ENCODE results near the gene ACOT4.
A peak's percentile ranks its signal among the peaks of the same experiment; 100 is the strongest.
"Not testable (repeated sequence)": the region's sequence is repeated elsewhere in the genome, so short reads cannot be mapped to it uniquely, and the experiment has no call there.

The ACOT4 gene

DNA sequence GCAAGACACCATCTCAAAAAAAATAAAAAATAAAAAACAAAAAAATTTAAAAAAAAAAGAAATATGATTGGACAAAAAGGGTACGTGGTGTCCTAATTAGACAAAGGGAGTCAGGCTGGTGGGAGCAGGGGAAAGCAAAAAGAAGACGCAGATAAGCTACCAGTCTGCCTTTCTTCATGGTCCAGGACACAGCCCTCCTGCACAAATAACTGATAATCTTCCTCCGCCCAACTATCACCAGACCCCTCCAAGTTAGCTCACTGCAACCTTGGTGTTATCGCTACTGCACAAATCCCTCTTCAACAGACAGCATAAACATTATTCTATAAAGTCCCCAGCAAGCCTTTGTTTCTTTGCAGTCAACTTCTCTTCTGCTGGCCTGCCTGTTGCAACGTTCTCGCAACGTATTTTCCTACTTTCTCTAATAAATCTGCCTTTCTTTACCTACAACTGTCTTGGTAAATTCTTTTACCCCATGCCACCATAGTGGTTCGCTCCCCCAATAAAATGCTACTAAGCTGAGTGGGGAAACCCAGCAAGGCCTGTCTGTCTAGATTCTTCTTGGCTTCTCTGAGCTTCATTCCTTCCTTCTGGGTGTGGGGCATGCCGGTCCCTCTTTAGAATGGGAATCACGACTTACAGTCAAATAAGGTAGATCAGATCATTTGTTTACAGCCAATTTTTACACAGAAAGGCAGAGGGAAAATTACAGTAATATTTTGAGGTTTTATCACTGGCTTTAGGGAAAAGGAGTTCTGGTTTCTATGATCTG, 38.5 kb downstream of the ACOT4 start:
- CTCF ChIA-PET, result interaction anchor here (1.1 kb wide), 1 partner anchor 147 kb away, joined by 3 read pairs; no protein-coding TSS in a partner anchor
- POLR2A ChIA-PET, result interaction anchor here (0.9 to 1.1 kb wide), 2 partner anchors 61 to 63 kb away, joined by 3 read pairs; partner anchors contain the start of gene ACOT2
- DNase-seq (ENCODE audit: extremely low spot score), result no peak

DNA sequence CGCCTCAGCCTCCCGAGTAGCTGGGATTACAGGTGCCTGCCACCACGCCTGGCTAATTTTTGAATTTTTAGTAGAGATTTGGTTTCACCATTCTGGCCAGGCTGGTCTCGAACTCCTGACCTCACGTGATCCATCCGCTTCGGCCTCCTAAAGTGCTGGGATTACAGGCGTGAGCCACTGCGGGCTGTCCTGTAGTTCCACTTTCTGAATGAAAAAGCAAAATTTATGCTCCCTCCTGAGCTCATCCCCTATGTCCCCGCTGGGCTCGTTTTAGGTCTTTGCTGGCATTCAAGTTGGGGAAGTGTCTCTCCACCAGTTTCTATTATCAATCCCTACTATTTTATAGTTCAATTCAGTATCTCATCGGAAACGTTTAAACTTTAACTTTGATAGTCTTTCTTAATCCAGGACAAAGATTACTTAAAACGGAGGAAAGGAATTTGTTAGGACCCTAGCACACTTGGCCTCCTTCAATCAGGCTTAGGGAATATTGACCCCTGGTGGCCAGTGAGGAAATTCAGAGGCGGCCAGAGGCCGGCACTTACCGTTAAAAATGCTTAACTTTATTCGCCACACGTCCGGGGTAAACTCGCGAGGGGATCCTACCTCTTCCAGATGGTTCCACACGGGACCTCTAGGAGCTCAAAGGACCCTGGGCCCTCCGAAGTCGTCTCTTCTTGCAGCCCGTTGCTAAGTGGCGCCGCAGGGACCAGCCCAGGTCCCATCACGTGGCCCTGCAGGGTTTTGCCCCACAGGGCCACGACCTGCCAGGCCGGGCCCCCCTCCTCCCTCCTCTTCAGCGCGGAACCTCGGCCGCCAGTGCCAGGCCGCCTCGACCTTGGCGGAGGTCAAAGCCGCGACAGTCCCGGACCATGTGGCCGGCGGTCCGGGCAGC, 41.7 kb downstream of the ACOT4 start:
- ChIA-PET POLR2A (interaction anchor here (1.0 to 1.5 kb wide), 3 partner anchors 11 to 64 kb away, joined by 3 to 9 read pairs (median 6); partner anchors contain the start of gene ACOT2), CTCF (interaction anchor here (0.6 to 2.1 kb wide), 15 partner anchors 9 to 841 kb away, joined by 3 to 9 read pairs (median 4); partner anchors contain the start of genes ACOT2 and ACOT6)
- no peak for TF ChIP-seq TARDBP (IDR thresholded peaks at IDR 0.05)
- no peak for TF ChIP-seq HDGF (IDR thresholded peaks at IDR 0.05; ENCODE audit: borderline replicate concordance)
- TF ChIP-seq L3MBTL2 (conservative IDR thresholded peaks at IDR 0.05), result peak; percentile 52
- DNase-seq (ENCODE audit: extremely low spot score), result peak; percentile 71

More for the DNA sequence above, 38.5 kb downstream of the ACOT4 start:
- no peak for TF ChIP-seq FOXM1 (IDR thresholded peaks at IDR 0.05; ENCODE audit: borderline replicate concordance)
- no peak for TF ChIP-seq SUZ12 (IDR thresholded peaks at IDR 0.05)
- TF ChIP-seq ARNT (IDR thresholded peaks at IDR 0.05), result no peak
- TF ChIP-seq L3MBTL2 (conservative IDR thresholded peaks at IDR 0.05), result no peak
- TF ChIP-seq TARDBP (IDR thresholded peaks at IDR 0.05), result no peak
- TF ChIP-seq LEF1 (IDR thresholded peaks at IDR 0.05; ENCODE audit: borderline replicate concordance), result no peak
- TF ChIP-seq NFRKB (IDR thresholded peaks at IDR 0.05), result no peak
- TF ChIP-seq ELF4 (IDR thresholded peaks at IDR 0.05), result no peak
- no peak for TF ChIP-seq ZNF384 (IDR thresholded peaks at IDR 0.05)
- TF ChIP-seq CTBP1 (IDR thresholded peaks at IDR 0.05; ENCODE audit: borderline replicate concordance), result no peak
- TF ChIP-seq, protein P1, sequence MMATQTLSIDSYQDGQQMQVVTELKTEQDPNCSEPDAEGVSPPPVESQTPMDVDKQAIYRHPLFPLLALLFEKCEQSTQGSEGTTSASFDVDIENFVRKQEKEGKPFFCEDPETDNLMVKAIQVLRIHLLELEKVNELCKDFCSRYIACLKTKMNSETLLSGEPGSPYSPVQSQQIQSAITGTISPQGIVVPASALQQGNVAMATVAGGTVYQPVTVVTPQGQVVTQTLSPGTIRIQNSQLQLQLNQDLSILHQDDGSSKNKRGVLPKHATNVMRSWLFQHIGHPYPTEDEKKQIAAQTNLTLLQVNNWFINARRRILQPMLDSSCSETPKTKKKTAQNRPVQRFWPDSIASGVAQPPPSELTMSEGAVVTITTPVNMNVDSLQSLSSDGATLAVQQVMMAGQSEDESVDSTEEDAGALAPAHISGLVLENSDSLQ (IDR thresholded peaks at IDR 0.05), result no peak
- TF ChIP-seq BHLHE40 (IDR thresholded peaks at IDR 0.05; ENCODE audit: borderline replicate concordance), result no peak

DNA sequence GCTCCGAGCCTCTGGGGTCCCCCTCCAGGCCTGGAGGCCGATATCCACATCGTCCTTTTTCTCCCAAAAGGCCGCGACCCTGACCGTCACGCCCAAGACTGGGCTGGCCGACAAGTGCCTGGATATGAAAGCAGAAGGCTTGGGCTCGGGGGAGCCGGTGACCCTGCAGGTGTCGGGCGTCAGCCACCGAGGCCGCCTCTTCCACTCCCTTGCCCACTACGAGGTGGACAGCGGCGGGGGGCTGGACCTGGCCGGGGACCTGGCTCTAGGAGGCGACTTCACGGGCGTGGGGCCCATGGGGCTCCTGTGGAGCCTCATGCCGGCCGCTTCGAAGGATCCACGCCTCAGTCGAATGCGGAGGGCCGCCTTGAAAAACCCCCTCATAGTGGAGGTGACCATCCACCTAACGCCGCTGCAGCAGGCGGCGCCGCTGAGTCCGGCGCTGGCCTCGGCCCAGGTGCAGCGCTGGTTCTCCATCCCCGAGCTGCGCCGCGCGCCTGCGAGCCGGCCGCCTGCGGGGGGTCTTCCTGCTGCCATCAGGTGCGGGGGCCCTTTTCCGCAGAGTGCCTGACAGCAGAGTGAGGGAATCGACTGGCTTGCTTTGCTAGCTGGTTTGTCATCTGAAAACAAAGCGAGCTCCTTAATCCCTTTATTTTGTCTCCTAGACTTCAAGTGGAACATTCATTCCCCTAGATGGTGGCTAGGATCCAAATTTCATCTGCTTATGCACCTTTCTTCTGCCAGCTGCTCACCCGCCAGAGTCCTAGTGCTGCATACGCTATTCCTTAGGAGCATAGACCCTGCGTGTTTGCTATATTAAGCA, 42.5 kb downstream of the ACOT4 start:
- ChIA-PET POLR2A (interaction anchor here (1.3 kb wide), 1 partner anchor 144 kb away, joined by 3 read pairs; the partner anchor contains the start of gene RIOX1), CTCF (interaction anchor here (0.7 to 2.1 kb wide), 7 partner anchors 15 to 399 kb away, joined by 3 to 9 read pairs (median 4); no protein-coding TSS in a partner anchor)
- DNase-seq (ENCODE audit: extremely low spot score), result no peak
- no peak for TF ChIP-seq SUZ12 (IDR thresholded peaks at IDR 0.05)
- no peak for TF ChIP-seq TARDBP (IDR thresholded peaks at IDR 0.05)
- TF ChIP-seq BHLHE40 (IDR thresholded peaks at IDR 0.05; ENCODE audit: borderline replicate concordance), result no peak

DNA sequence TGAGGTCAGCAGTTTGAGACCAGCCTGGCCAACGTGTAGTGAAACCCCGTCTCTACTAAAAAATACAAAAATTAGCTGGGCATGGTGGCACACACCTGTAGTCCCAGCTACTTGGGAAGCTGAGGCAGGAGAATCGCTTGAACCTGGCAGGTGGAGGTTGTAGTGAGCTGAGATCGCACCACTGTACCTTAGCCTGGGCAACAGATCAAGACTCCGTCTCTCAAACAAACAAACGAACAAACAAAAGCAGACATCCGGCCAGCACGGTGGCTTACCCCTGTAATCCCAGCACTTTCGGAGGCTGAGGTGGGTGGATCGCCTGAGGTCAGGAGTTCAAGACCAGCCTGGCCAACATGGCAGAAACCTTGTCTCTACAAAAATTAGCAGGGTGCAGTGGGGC, 44.7 kb downstream of the ACOT4 start:
- CTCF ChIA-PET; DNase-seq (ENCODE audit: extremely low spot score); POLR2A ChIA-PET: not testable (repeated sequence)

DNA sequence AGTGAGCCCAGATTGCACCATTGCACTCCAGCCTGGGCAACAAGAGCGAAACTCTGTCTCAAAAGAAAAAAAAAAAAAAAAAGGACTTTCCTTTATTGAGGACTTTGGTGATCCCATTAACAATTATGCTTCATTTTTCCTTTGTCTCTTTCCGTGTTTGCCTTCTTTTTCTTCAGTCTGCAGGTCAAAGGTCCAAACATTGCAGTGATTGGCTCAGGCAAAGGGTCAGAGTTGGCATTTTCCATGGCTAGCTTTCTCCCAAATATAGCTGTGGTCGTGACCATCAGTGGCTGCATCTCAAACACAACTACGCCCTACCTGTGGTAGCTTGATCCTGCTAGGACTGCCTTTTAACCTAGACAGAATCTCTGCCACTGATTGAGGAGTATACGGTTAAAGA, 46.2 kb downstream of the ACOT4 start:
- ChIA-PET POLR2A (no interaction called here), CTCF (no interaction called here)
- DNase-seq (ENCODE audit: extremely low spot score), result no peak
- TF ChIP-seq ELF4 (IDR thresholded peaks at IDR 0.05) (no peak), HDGF (IDR thresholded peaks at IDR 0.05; ENCODE audit: borderline replicate concordance) (no peak), BHLHE40 (IDR thresholded peaks at IDR 0.05; ENCODE audit: borderline replicate concordance) (no peak), FOXM1 (IDR thresholded peaks at IDR 0.05; ENCODE audit: borderline replicate concordance) (no peak), ARNT (IDR thresholded peaks at IDR 0.05) (no peak), SUZ12 (IDR thresholded peaks at IDR 0.05) (no peak), FOXA1 (IDR thresholded peaks at IDR 0.05) (no peak), LEF1 (IDR thresholded peaks at IDR 0.05; ENCODE audit: borderline replicate concordance) (no peak), FOXK2 (IDR thresholded peaks at IDR 0.05) (no peak), NFRKB (IDR thresholded peaks at IDR 0.05) (no peak), TARDBP (IDR thresholded peaks at IDR 0.05) (no peak), L3MBTL2 (conservative IDR thresholded peaks at IDR 0.05) (no peak), SP1 (IDR thresholded peaks at IDR 0.05) (no peak), ZNF384 (IDR thresholded peaks at IDR 0.05) (no peak), CTBP1 (IDR thresholded peaks at IDR 0.05; ENCODE audit: borderline replicate concordance) (no peak)
- TF ChIP-seq, protein P1 (IDR thresholded peaks at IDR 0.05), result no peak

DNA sequence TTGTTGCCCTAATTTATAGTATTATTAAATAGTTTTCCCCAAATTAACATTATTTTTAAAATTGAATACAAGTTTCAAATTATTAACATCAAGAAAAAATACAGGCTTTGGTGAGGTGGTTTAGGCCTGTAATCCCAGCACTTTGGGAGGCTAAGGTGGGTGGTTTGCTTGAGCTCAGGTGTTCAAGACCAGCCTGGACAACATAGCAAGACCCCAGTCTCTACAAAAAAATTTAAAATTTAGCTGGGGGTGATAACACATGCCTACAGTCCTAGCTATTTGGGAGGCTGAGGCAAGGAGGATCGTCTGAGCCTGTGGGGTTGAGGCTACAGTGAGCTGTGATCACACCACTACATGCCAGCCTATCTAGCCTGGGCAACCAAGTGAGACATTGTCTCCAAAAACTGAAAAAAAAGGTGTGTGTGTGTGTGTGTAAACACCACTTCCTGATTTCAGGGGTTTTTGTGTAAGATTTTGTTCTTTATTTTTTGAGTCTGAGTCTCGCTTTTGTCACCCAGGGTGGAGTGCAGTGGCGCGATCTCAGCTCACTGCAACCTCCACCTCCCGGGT, 49.2 kb downstream of the ACOT4 start:
- DNase-seq (ENCODE audit: extremely low spot score), result no peak
- no peak for TF ChIP-seq L3MBTL2 (conservative IDR thresholded peaks at IDR 0.05)
- TF ChIP-seq FOXK2 (IDR thresholded peaks at IDR 0.05), result no peak
- TF ChIP-seq LEF1 (IDR thresholded peaks at IDR 0.05; ENCODE audit: borderline replicate concordance), result no peak
- TF ChIP-seq ZNF384 (IDR thresholded peaks at IDR 0.05), result no peak
- TF ChIP-seq, protein P1 (IDR thresholded peaks at IDR 0.05), result no peak
- no peak for TF ChIP-seq NFRKB (IDR thresholded peaks at IDR 0.05)
- TF ChIP-seq FOXA1 (IDR thresholded peaks at IDR 0.05), result no peak
- no peak for TF ChIP-seq BHLHE40 (IDR thresholded peaks at IDR 0.05; ENCODE audit: borderline replicate concordance)
- no peak for TF ChIP-seq ARNT (IDR thresholded peaks at IDR 0.05)
- POLR2A ChIA-PET, result interaction anchor here (1.2 kb wide), 1 partner anchor 28 kb away, joined by 4 read pairs; the partner anchor contains the start of gene ACOT6
- CTCF ChIA-PET, result no interaction called here

Data from HEK293T (cell line).